22Rv1 (cell line): Measurements from ENCODE around the gene RABGAP1L.

Experiments used
- CTCF ChIP-seq: fragments of 450-650 bp; IDR thresholded peaks from 2 replicates; pipeline ENCODE4 v1.5.1; 2017; ENCODE audit warnings: mild to moderate bottlenecking
- ZFX ChIP-seq: fragments of 450-650 bp; IDR thresholded peaks from 2 replicates; pipeline ENCODE4 v1.6.1; 2017; ENCODE audit warnings: antibody characterized with exemption, borderline replicate concordance

- TF ChIP-seq CTCF: no peak
- TF ChIP-seq ZFX: no peak
These were observed 639.8 kb downstream of the RABGAP1L start for GRCh38 chr1:174799136-174799479.
